OCI-LY3 (cell line): ENCODE data around the gene EIF1.

Source experiments
- H2AFZ ChIP-seq: fragments of 200-600, 300-600 bp; shearing (Covaris generic); 2 replicates; pipeline ENCODE4 v1.6.0; 2014; ENCODE audit warnings: antibody characterized with exemption, low read depth, low read length
- H3K27ac ChIP-seq: fragments of 200-600, 300-600 bp; sonication (generic); 2 replicates; pipeline ENCODE4 v1.5.1; 2014; ENCODE audit warnings: mild to moderate bottlenecking, low read length, moderate library complexity, mixed read lengths
- H3K27me3 ChIP-seq: fragments of 200-600, 300-600 bp; sonication (generic); 2 replicates; pipeline ENCODE4 v1.6.1; 2014; ENCODE audit warnings: low read depth, low read length, mixed read lengths
- H3K36me3 ChIP-seq: fragments of 200-600, 300-600 bp; sonication (generic); replicated peaks from 2 replicates; pipeline ENCODE3; 2014; ENCODE audit warnings: low read depth, low read length, mixed read lengths
- H3K4me1 ChIP-seq: fragments of 300-600, 200-600 bp; sonication (generic); 2 replicates; pipeline ENCODE4 v1.6.1; 2014; ENCODE audit warnings: low read length, mixed read lengths
- H3K4me2 ChIP-seq: fragments of 200-600, 300-600 bp; sonication (generic); 2 replicates; pipeline ENCODE4 v1.6.1; 2014; ENCODE audit warnings: low read length, mixed read lengths
- H3K4me3 ChIP-seq: fragments of 300-600, 200-600 bp; sonication (generic); 2 replicates; pipeline ENCODE4 v1.5.1; 2014; ENCODE audit warnings: antibody characterized with exemption, mild to moderate bottlenecking, low read length, moderate library complexity
- H3K79me2 ChIP-seq: fragments of 300-600, 200-600 bp; shearing (Covaris generic); 2 replicates; pipeline ENCODE4 v1.6.1; 2014; ENCODE audit warnings: mild to moderate bottlenecking, low read length, mixed read lengths
- H3K9ac ChIP-seq: fragments of 300-600, 200-600 bp; shearing (Covaris generic); 2 replicates; pipeline ENCODE4 v1.6.0; 2014; ENCODE audit warnings: mild to moderate bottlenecking, low read length, moderate library complexity
- H3K9me3 ChIP-seq: fragments of 200-600, 300-600 bp; shearing (Covaris generic); 2 replicates; pipeline ENCODE4 v1.6.1; 2014; ENCODE audit warnings: low read length, mixed read lengths; ENCODE audit not compliant: insufficient read depth
- H4K20me1 ChIP-seq: fragments of 200-600, 300-600 bp; sonication (generic); 2 replicates; pipeline ENCODE4 v1.6.1; 2016; ENCODE audit warnings: low read length, mixed read lengths; ENCODE audit not compliant: insufficient read depth
- EZH2phosphoT487 ChIP-seq: fragments of 200-600 bp; shearing (Covaris generic); IDR thresholded peaks from 2 replicates; pipeline ENCODE4 v1.6.1; 2018; ENCODE audit warnings: antibody characterized with exemption, mixed run types, low read depth
- TF ChIP-seq, protein P1 (sequence below): fragments of 200-600, 300-600 bp; sonication (generic); IDR thresholded peaks from 2 replicates; pipeline ENCODE4 v1.5.1; 2014; ENCODE audit warnings: antibody characterized with exemption, low read length, low read depth

The EIF1 gene

DNA sequence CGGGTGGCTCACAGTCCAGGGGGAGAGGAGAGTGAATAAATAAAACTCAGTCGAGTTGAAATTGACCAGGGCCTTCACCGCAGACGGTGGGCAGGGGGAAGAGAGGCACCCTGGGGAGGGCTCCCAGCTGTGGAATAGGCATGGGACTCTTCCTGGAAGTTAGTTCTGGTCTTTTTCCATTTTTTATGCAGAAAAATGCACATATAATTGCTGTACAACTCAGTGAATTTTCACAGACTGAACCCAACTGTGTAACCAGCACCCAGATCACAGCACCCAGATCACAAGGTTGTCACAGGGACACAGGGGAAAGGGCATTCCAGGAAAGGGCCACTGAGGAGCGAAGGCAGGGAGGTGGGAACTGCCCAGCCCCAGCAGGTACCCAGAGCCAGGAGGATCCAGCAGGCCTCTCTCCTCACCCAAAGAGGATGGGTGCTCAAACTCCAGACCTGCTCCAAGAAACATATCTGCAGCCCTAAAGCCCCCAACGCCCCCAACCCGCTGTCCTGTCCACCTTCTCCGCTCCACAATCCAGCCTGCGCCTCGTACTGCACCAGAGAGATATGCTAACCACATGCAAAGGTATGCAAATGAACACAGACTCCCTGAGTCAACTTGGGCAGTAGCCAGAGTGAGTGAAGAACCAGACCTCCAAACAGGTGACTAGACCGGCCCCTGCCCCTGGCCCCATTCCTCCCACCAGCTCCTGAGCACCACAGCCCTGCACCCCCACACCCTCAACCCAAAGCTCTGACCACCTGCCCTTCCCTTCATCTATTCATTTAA is 29.1 kb upstream of the EIF1 start:
- Histone ChIP-seq H3K4me1 (peaks cover 11% of the 10 kb centered on the region), H3K4me3 (no peak overlapping the region), H3K9me3 (no peaks in the 10 kb centered on the region), H3K4me2 (no peak overlapping the region), H4K20me1 (no peaks in the 10 kb centered on the region), H3K79me2 (no peaks in the 10 kb centered on the region), H3K36me3 (no peaks in the 10 kb centered on the region), H3K9ac (no peak overlapping the region), H3K27me3 (peaks cover 10% of the 10 kb centered on the region; the same call in 1 of the 2 replicates), H2AFZ (no peak overlapping the region), H3K27ac (no peak overlapping the region)
- TF ChIP-seq, protein P1, sequence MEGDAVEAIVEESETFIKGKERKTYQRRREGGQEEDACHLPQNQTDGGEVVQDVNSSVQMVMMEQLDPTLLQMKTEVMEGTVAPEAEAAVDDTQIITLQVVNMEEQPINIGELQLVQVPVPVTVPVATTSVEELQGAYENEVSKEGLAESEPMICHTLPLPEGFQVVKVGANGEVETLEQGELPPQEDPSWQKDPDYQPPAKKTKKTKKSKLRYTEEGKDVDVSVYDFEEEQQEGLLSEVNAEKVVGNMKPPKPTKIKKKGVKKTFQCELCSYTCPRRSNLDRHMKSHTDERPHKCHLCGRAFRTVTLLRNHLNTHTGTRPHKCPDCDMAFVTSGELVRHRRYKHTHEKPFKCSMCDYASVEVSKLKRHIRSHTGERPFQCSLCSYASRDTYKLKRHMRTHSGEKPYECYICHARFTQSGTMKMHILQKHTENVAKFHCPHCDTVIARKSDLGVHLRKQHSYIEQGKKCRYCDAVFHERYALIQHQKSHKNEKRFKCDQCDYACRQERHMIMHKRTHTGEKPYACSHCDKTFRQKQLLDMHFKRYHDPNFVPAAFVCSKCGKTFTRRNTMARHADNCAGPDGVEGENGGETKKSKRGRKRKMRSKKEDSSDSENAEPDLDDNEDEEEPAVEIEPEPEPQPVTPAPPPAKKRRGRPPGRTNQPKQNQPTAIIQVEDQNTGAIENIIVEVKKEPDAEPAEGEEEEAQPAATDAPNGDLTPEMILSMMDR, result no peak
- TF ChIP-seq EZH2phosphoT487, result no peak

DNA sequence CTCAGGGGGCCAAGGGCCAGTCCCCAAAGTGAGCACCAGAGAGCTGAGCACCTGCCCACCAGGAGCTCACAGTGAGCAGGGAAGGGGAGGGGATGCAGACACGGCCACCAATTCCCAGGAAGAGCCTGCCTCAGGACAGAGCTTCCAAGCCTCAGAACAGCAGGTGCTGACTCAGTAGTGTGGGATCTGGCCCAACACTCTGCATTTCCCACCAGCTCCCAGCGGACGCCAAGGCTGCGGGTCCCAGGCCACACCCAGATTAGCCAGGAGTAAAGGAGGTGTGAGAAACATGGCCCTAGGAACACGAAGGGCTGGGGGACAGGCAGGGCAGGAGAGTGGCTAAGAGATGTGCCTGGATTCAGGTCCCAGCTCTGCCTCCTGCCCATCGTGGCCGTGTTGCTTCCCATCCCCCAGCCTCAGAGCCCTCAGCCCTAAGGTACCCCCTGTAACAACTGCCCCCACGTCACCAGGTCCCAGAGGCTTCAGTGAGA is 28.4 kb upstream of the EIF1 start:
- Histone ChIP-seq H3K27me3 (peaks cover 10% of the 10 kb centered on the region; the same call in 1 of the 2 replicates), H3K27ac (no peak overlapping the region), H3K9ac (no peak overlapping the region), H3K4me2 (no peak overlapping the region), H3K9me3 (no peaks in the 10 kb centered on the region), H3K4me3 (no peak overlapping the region), H3K79me2 (no peaks in the 10 kb centered on the region), H2AFZ (no peak overlapping the region), H3K4me1 (peaks cover 14% of the 10 kb centered on the region), H3K36me3 (no peaks in the 10 kb centered on the region), H4K20me1 (no peaks in the 10 kb centered on the region)
- TF ChIP-seq EZH2phosphoT487, result no peak
- TF ChIP-seq, protein P1, result no peak

DNA sequence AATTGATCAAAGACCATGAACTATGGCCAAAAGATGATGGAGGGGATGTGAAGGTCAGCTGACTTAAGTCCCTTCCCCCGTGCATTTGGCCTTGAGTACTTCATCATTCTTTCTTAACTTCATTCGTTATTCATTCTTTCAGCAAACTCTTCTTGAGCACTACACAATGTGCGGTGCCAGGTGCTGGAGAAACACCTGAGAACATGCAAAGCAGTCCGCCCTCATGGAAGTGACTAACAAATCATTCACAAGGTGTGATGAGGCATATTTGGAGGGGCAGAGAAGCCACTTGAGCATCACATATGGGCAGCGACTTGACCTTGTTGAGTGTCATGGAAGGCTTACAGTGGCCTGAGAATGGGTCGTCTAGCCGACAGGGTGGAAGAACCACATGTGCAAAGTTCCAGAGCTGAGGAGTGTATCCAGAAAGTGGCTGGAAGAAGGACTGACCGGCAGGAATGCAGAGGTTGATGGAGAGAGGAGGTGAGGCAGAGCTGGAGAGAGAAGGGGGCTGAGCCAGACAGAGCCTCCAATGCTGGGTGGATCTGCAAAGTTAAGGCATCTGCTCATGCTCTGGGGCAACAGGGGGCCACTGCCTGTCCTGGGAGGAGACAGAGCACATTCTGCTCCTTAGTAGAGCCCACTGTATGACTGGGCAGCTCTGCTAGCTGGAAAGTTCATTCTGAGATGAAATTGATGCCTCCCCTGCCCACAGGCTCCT is 25.1 kb upstream of the EIF1 start:
- no peak overlapping the region for H3K4me2 ChIP-seq
- no peak overlapping the region for H3K4me3 ChIP-seq
- no peaks in the 10 kb centered on the region for H3K79me2 ChIP-seq
- H3K9ac ChIP-seq, result no peak overlapping the region
- no peaks in the 10 kb centered on the region for H3K9me3 ChIP-seq
- H3K27me3 ChIP-seq, result peaks cover 10% of the 10 kb centered on the region; the same call in 1 of the 2 replicates
- no peak for TF ChIP-seq EZH2phosphoT487
- TF ChIP-seq, protein P1, result no peak
- no peaks in the 10 kb centered on the region for H4K20me1 ChIP-seq
- H3K4me1 ChIP-seq, result peaks cover 31% of the 10 kb centered on the region
- no peak overlapping the region for H3K27ac ChIP-seq
- H2AFZ ChIP-seq, result no peak overlapping the region
- H3K36me3 ChIP-seq, result no peaks in the 10 kb centered on the region

DNA sequence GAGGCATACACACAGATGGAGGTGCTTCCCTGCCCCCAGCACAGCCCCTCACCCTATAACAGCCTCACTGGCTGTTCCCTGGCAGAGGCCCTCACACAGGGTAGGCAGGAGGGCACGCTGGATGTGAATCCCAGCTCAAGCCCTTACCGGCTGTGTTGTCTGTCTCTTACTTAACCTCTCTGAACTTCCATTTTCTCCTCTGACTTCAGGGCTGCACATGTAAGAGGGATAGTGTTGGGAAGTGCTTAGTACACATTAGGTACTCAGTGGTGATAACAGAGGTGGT is 24.6 kb upstream of the EIF1 start:
- Histone ChIP-seq H3K27ac (no peak overlapping the region), H3K27me3 (peaks cover 10% of the 10 kb centered on the region; the same call in 1 of the 2 replicates), H3K79me2 (no peaks in the 10 kb centered on the region), H3K36me3 (no peaks in the 10 kb centered on the region), H3K9me3 (no peaks in the 10 kb centered on the region), H3K9ac (no peak overlapping the region), H3K4me2 (no peak overlapping the region), H3K4me1 (peaks cover 33% of the 10 kb centered on the region), H2AFZ (no peak overlapping the region), H3K4me3 (no peak overlapping the region), H4K20me1 (no peaks in the 10 kb centered on the region)
- TF ChIP-seq, protein P1, result no peak
- no peak for TF ChIP-seq EZH2phosphoT487
